Heart right ventricle (tissue), 16 donors: ENCODE data around the gene PRG2. TPM values are rescaled to one million over a fixed set of nuclear protein-coding genes. Genes with fewer than 3 reads are reported as not detected.

Experiments
- ATAC-seq, 8 donors: fragments of 200-7000 bp; cut with Tn5 transposase; one replicate each; pipeline ENCODE4 v1.9.1; 2020; ENCODE audit warnings: mild to moderate bottlenecking in 8 of 8, moderate library complexity in 8 of 8, moderate number of reproducible peaks in 1 of 8
- DNase-seq, 2 donors: peaks; one replicate each; pipeline ENCODE4 v3.0.0-alpha.2; 2020
- H3K27ac ChIP-seq, 10 donors: fragments of 200-600 bp; sonication (generic) in 2 of 10; one replicate each; pipeline versions ENCODE4 v1.5.0 to v1.8.0; 2020 to 2022; ENCODE audit warnings: mild to moderate bottlenecking in 3 of 10
- H3K27me3 ChIP-seq, 7 donors: fragments of 200-600 bp; one replicate each; pipeline ENCODE4 v1.8.0; 2021 to 2022; ENCODE audit warnings: mild to moderate bottlenecking in 2 of 7
- H3K36me3 ChIP-seq, 9 donors: fragments of 200-600 bp; sonication (generic) in 1 of 9; one replicate each; pipeline versions ENCODE4 v1.5.0 to v1.8.0; 2020 to 2022; ENCODE audit warnings: mild to moderate bottlenecking in 2 of 9
- H3K4me1 ChIP-seq, 9 donors: fragments of 200-600 bp; sonication (generic) in 1 of 9; one replicate each; pipeline versions ENCODE4 v1.5.0 to v1.8.0; 2020 to 2022; ENCODE audit warnings: mild to moderate bottlenecking in 4 of 9
- H3K4me3 ChIP-seq, 10 donors: fragments of 200-600 bp; sonication (generic) in 2 of 10; one replicate each; pipeline versions ENCODE4 v1.5.0 to v1.8.0; 2020 to 2022; ENCODE audit warnings: mild to moderate bottlenecking in 7 of 10, moderate library complexity in 2 of 10
- H3K9me3 ChIP-seq, 11 donors: fragments of 200-600 bp in 10 of 11; sonication (generic) in 2 of 11; one replicate each; pipeline versions ENCODE4 v1.5.0 to v1.8.0; 2013 to 2022; ENCODE audit warnings: mild to moderate bottlenecking in 2 of 11, control low read depth in 1 of 11, moderate library complexity in 1 of 11
- CTCF ChIP-seq, 9 donors: fragments of 200-600 bp; sonication (generic) in 2 of 9; IDR thresholded peaks; one replicate each; pipeline versions ENCODE4 v1.5.0 to v1.8.0; 2021 to 2022; ENCODE audit warnings: antibody characterized with exemption in 9 of 9, mild to moderate bottlenecking in 5 of 9, moderate library complexity in 1 of 9
- WGBS, 2 donors: extraction: QIAGEN DNeasy Blood & Tissue Kit; methylation state at CpG; one replicate each; pipeline ENCODE4 v1.1.7; 2013; ENCODE audit warnings: inconsistent platforms in 1 of 2; 5-methylcytosine and 5-hydroxymethylcytosine counted together
- intact Hi-C, 10 donors: fragments of 100-400 bp; cut with DNase I; formaldehyde crosslinking; loops; one replicate each; pipeline versions ENCODE4 v1.11.1 to v1.14.2; 2022
- polyA plus RNA-seq, 2 donors: library from polyadenylated mRNA; stranded (reverse); fragments of 200-250 nt; gene quantifications; one replicate each; pipeline ENCODE4 v1.2.3, GENCODE V29; 2013
- total RNA-seq, 10 donors: library from RNA; stranded (reverse); fragmentation: NEBNext Ultra II Directional in 3 of 10; extraction: Animal tissue kit (Norgen Biotek cat#: 25700) in 3 of 10; gene quantifications; one replicate each; pipeline versions ENCODE4 v1.2.1 to v1.2.4, GENCODE V29; 2021 to 2023
- donor health status: Arrhythmogenic right ventricular cardiomyopathy.
- donor health status: ischemic (EF 13 %, LVEDD 7.1; RV severe dilation, severe dysfunction).
- donor health status: healthy with polysubstance abuse.
- donor health status: DM: no; HTN: yes; CAD: no.
- donor health status: DM: no; HTN: no; CAD: no.
- donor health status: ischemic (EF 25% LVEDD 6.9; RV normal size, moderate dysfunction).
- donor health status: ischemic (EF 25% LVEDD 5.7; RV mildly dilated, moderate dysfunction).
- donor health status: healthy.
- donor health status: DM: yes; HTN: yes; CAD: no.
- donor health status: Ischemic cardiomyopathy.
- donor health status: ischemic (EF 35%, LVEDD 5.7; RV mildly dilated, moderate dysfunction).
- donor health status: nonischemic (EF 11% LVEDD 7.7; RV severe dilation, severe dysfunction).
- donor health status: DM: yes; HTN: yes; CAD: no.
- donor health status: PGD.
- donor health status: ischemic (EF 29% LVEDD 5.4; RV normal size, mild dysfunction).
- donor health status: nonischemic (EF 23%, LVEDD 6.1; RV moderate dilation, normal function).

Gene PRG2
- total and polyA plus RNA-seq, 12 donors = 0.49 TPM; not detected in 11

GRCh38 chr11:57434640-57435546 lies 44.4 kb upstream of the PRG2 start:
- ATAC-seq (peak in 3 of 8 donors; percentile 21 to 81 (median 51)), DNase-seq (no peak)
- peaks cover 0 to 42% (median 4%) of the 10 kb centered on the region in 9 donors for H3K4me1 ChIP-seq
- H3K27ac ChIP-seq = peak overlapping the region in 1 of 10 donors; percentile 63
- no peaks in the 10 kb centered on the region for H3K27me3 ChIP-seq
- no peaks in the 10 kb centered on the region for H3K36me3 ChIP-seq
- H3K9me3 ChIP-seq = no peaks in the 10 kb centered on the region
- no peak for TF ChIP-seq CTCF (IDR thresholded peaks at IDR 0.05)
- 80 to 86% methylated on average over 15 of the region's 15 CpGs for WGBS, 2 donors
- intact Hi-C loops = no loop called here
- H3K4me3 ChIP-seq = no peak overlapping the region

GRCh38 chr11:57432714-57433163 lies 42.3 kb upstream of the PRG2 start:
- Histone ChIP-seq H3K4me3 (no peak overlapping the region), H3K9me3 (no peaks in the 10 kb centered on the region), H3K27me3 (no peaks in the 10 kb centered on the region), H3K4me1 (peaks cover 4 to 55% (median 16%) of the 10 kb centered on the region in 9 donors), H3K36me3 (no peaks in the 10 kb centered on the region), H3K27ac (peak overlapping the region in 2 of 10 donors; percentile 1 to 63)
- 75 to 78% methylated on average over 7 of the region's 7 CpGs for WGBS, 2 donors
- no peak for TF ChIP-seq CTCF (IDR thresholded peaks at IDR 0.05)
- intact Hi-C loops = no loop called here
- DNase-seq (no peak), ATAC-seq (no peak)

GRCh38 chr11:57432149-57432561 lies 41.7 kb upstream of the PRG2 start:
- Histone ChIP-seq H3K27ac (peak overlapping the region in 2 of 10 donors; percentile 1 to 63), H3K9me3 (no peaks in the 10 kb centered on the region), H3K27me3 (no peaks in the 10 kb centered on the region), H3K4me1 (peaks cover 8 to 61% (median 22%) of the 10 kb centered on the region in 9 donors), H3K36me3 (no peaks in the 10 kb centered on the region), H3K4me3 (no peak overlapping the region)
- no peak for TF ChIP-seq CTCF (IDR thresholded peaks at IDR 0.05)
- intact Hi-C loops = no loop called here
- ATAC-seq = no peak
- DNase-seq = no peak
- 58 to 72% methylated on average over 5 of the region's 5 CpGs for WGBS, 2 donors

GRCh38 chr11:57430952-57431351 lies 40.5 kb upstream of the PRG2 start:
- Histone ChIP-seq H3K9me3 (no peaks in the 10 kb centered on the region), H3K27me3 (no peaks in the 10 kb centered on the region), H3K4me1 (peaks cover 13 to 73% (median 30%) of the 10 kb centered on the region in 9 donors), H3K4me3 (no peak overlapping the region), H3K27ac (no peak overlapping the region), H3K36me3 (no peaks in the 10 kb centered on the region)
- 92 to 94% methylated on average over 1 of the region's 1 CpG for WGBS, 2 donors
- intact Hi-C loops = no loop called here
- ATAC-seq (no peak), DNase-seq (no peak)
- no peak for TF ChIP-seq CTCF (IDR thresholded peaks at IDR 0.05)
